ENCODE data around the gene CEP41.
A peak's percentile ranks its signal among the peaks of the same experiment; 100 is the strongest.

The CEP41 gene

DNA sequence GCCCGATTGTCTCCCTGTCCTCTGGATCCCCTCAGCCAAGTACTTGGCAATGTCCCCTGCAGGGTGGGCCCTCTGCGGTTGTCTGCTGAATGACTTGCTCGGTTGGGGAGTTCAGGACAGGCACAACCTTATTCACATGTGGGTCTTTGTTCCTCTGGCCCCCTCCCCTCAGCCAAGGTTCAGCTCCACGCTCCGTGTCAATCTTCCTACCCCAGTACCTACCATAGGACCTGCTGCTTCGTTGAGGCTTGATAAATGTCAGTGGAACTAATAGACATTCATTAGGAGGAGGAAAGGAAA lies 89.1 kb downstream of the CEP41 start:
- no peak overlapping the region for H3K4me3 ChIP-seq (ENCODE audit: low read depth, low read length)
- DNase-seq (ENCODE audit: low read depth), result no peak
- TF ChIP-seq, protein P1, sequence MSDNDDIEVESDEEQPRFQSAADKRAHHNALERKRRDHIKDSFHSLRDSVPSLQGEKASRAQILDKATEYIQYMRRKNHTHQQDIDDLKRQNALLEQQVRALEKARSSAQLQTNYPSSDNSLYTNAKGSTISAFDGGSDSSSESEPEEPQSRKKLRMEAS (IDR thresholded peaks at IDR 0.05; ENCODE audit: low read depth, low read length), result no peak
- TF ChIP-seq MYC (IDR thresholded peaks at IDR 0.05; ENCODE audit: low read depth, low read length) (no peak), POLR2A (IDR thresholded peaks at IDR 0.05; ENCODE audit: extremely low read depth, insufficient read length) (no peak)
- TF ChIP-seq, protein P2, sequence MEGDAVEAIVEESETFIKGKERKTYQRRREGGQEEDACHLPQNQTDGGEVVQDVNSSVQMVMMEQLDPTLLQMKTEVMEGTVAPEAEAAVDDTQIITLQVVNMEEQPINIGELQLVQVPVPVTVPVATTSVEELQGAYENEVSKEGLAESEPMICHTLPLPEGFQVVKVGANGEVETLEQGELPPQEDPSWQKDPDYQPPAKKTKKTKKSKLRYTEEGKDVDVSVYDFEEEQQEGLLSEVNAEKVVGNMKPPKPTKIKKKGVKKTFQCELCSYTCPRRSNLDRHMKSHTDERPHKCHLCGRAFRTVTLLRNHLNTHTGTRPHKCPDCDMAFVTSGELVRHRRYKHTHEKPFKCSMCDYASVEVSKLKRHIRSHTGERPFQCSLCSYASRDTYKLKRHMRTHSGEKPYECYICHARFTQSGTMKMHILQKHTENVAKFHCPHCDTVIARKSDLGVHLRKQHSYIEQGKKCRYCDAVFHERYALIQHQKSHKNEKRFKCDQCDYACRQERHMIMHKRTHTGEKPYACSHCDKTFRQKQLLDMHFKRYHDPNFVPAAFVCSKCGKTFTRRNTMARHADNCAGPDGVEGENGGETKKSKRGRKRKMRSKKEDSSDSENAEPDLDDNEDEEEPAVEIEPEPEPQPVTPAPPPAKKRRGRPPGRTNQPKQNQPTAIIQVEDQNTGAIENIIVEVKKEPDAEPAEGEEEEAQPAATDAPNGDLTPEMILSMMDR (IDR thresholded peaks at IDR 0.05; ENCODE audit: low read depth, low read length), result no peak

DNA sequence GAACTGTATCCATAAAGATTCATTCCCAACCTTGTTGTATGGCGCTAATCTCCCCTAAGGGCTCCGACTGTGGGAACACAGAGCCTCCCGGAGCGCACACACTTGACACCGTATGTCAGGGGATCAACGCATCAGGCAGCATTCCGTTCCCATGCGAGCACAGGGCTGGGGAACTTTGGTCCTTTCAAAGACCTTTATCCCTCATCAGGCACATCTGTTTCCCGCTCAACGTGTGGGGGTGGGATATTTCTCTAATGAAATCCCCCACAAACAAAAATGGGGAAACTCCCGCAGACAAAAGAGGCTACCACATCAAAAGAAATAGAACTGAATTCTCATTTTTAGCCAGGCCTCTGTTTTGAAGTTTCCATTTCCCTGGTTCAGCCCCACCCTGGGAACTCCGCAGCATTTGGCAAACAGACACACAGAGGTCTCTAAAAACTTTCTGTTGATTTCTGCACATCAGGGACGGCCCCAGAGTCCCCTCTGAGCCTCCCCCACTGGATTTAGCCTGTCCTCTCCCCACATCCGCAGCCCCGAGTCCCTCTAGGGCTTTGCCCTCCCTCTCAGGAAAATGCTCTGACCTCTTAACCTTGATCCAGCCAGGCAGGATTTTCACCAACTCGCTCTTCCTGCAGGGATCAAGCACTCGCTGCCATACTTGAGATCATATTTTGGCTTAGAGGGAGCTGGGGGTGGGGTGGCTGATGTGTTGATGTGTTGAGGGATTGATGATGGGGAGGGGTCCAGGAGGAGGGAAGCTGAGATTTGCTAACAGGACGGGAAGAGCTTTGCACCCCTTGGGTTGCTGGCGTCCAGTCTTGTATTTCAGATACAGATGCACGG lies 89.6 kb downstream of the CEP41 start:
- TF ChIP-seq MYC (IDR thresholded peaks at IDR 0.05; ENCODE audit: low read depth, low read length) (no peak), POLR2A (IDR thresholded peaks at IDR 0.05; ENCODE audit: extremely low read depth, insufficient read length) (no peak)
- TF ChIP-seq, protein P2 (IDR thresholded peaks at IDR 0.05; ENCODE audit: low read depth, low read length), result no peak
- TF ChIP-seq, protein P1 (IDR thresholded peaks at IDR 0.05; ENCODE audit: low read depth, low read length), result no peak
- no peak overlapping the region for H3K4me3 ChIP-seq (ENCODE audit: low read depth, low read length)
- no peak for DNase-seq (ENCODE audit: low read depth)

DNA sequence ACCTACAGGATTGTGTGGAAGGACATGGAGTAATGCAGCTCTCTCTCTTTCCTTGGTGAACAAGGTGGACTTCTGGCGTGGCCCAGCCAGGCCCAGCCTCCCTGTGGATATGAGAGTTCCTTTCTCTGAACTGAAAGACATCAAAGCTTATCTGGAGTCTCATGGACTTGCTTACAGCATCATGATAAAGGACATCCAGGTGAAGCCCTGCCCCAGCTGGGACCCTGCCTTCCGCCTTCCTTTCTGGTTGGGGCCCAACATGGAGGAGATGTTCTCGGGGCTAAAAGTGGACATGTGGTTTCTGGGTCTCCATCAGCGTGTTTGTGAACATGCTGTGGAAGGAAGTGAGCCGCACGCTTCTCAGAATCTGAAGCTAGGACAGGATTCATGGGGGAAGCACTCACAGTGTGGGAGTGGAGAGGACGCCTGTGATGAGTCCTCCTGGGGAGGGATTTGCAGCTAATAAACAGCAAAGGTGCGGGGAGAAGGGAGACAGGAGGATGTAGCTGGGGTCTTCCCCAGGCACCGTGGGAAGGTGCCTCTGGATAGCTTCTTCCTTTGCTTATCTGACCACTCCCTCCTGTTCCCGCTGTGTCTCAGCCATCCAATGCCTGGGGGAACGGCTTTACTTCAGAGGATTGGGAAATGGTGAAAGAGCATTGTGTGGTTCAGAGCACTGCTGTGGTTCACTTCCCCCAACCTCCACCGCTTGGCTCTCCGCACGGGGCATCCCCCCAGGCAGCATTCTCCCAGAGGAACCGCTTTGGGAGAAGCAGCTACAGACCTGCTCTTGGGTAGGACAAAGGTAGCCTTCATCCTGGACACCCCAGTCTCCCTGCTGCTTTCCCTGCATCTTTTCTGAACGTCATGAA lies 90.7 kb downstream of the CEP41 start:
- no peak overlapping the region for H3K4me3 ChIP-seq (ENCODE audit: low read depth, low read length)
- peak; percentile 72 for DNase-seq (ENCODE audit: low read depth)
- TF ChIP-seq MYC (IDR thresholded peaks at IDR 0.05; ENCODE audit: low read depth, low read length) (0 out of 2 replicates have a peak, but pooled peaks have one; percentile 24), POLR2A (IDR thresholded peaks at IDR 0.05; ENCODE audit: extremely low read depth, insufficient read length) (no peak)

DNA sequence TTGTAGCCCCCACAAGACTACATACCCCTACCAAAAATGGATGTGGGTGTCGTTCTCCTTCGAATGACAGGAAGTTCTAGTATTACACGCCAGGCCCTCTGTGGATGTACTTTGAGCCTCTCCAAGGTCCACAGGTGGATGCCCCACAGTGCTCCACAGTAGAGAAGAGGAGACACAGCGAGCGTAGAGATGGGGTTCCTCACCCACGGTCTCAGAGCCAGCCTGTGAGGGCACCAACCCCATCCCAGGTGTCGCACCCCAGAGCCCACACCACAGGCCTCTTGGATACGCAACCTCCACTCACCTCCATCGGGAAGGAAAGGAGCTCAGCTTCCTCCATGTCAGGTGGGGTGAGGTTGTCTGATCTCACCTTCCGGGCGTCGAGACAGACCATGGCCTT lies 93.9 kb downstream of the CEP41 start:
- TF ChIP-seq POLR2A (IDR thresholded peaks at IDR 0.05; ENCODE audit: extremely low read depth, insufficient read length), result no peak
- TF ChIP-seq, protein P2 (IDR thresholded peaks at IDR 0.05; ENCODE audit: low read depth, low read length), result no peak
- TF ChIP-seq, protein P1 (IDR thresholded peaks at IDR 0.05; ENCODE audit: low read depth, low read length), result no peak
- no peak for TF ChIP-seq MYC (IDR thresholded peaks at IDR 0.05; ENCODE audit: low read depth, low read length)
- DNase-seq (ENCODE audit: low read depth), result no peak
- H3K4me3 ChIP-seq (ENCODE audit: low read depth, low read length), result no peak overlapping the region

DNA sequence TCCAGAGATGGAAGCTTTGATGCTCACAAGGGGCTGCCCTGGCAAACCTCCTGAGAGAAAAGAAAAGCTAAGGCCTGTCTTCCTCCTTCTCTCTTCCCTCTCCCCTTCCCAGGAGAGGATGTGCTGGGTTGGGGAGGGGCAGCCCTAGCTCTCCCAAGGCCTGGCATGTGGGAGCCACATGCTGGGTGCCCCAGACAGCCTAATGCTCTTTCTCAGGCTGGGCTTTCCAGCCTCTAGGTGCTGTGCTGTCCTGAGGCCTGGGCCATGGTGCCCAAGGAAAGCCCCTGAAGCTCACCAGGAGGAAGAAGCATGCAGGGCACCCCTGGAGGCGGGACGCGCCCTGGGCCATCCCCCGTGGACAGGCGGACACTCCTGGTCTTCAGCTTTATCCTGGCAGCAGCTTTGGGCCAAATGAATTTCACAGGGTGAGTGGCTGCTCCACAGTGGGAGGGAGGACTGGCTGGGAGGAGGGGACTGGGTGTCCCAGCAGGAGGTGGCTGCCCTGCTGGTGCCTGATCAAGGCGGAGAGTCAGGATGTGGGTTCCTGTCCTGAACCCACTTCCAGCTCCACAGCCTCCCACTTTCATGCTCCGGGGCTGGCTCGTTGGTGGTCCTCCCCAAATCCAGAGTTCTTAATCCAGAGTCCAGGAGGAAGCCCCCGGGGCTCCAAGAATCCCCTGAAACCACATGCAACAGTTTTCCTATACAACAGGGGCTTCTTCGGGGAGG lies 94.5 kb downstream of the CEP41 start:
- no peak for DNase-seq (ENCODE audit: low read depth)
- TF ChIP-seq POLR2A (IDR thresholded peaks at IDR 0.05; ENCODE audit: extremely low read depth, insufficient read length) (no peak), MYC (IDR thresholded peaks at IDR 0.05; ENCODE audit: low read depth, low read length) (no peak)
- TF ChIP-seq, protein P2 (IDR thresholded peaks at IDR 0.05; ENCODE audit: low read depth, low read length), result no peak
- TF ChIP-seq, protein P1 (IDR thresholded peaks at IDR 0.05; ENCODE audit: low read depth, low read length), result no peak
- no peak overlapping the region for H3K4me3 ChIP-seq (ENCODE audit: low read depth, low read length)
